ENCODE measurements around the gene KLF7.

KLF7 gene

GRCh38 chr2:207181526-207182274, 16.0 kb upstream of the KLF7 start:
- peaks cover 3% of the 10 kb centered on the region for H3K27me3 ChIP-seq (ENCODE audit: insufficient read depth, low read length, poor library complexity)
- no peaks in the 10 kb centered on the region for H3K36me3 ChIP-seq (ENCODE audit: insufficient read depth, low read length)
- DNase-seq (no peak), ATAC-seq (ENCODE audit: insufficient read depth, low read depth) (no peak)
- H3K4me3 ChIP-seq (ENCODE audit: low read depth in 1 of 2, low read length in 2 of 2) = no peak overlapping the region
- H4K20me1 ChIP-seq (ENCODE audit: insufficient read depth, low read length) = no peaks in the 10 kb centered on the region
- H3K79me2 ChIP-seq (ENCODE audit: insufficient read depth, low read length) = no peaks in the 10 kb centered on the region
- H3K4me2 ChIP-seq (ENCODE audit: insufficient read depth, low read length) = no peak overlapping the region
- H3K9ac ChIP-seq (ENCODE audit: low read depth, low read length) = no peak overlapping the region
- TF ChIP-seq EZH2 (IDR thresholded peaks at IDR 0.05; ENCODE audit: borderline replicate concordance, low read depth, low read length, severe bottlenecking) = no peak
- no peak for TF ChIP-seq CTCF (IDR thresholded peaks at IDR 0.05; ENCODE audit: borderline replicate concordance, extremely low read depth, low read length, poor library complexity, severe bottlenecking)
- no peaks in the 10 kb centered on the region for H3K4me1 ChIP-seq (ENCODE audit: insufficient read depth, low read length)
- no peak overlapping the region for H3K27ac ChIP-seq (ENCODE audit: low read length)
- no peaks in the 10 kb centered on the region for H3K9me3 ChIP-seq (ENCODE audit: insufficient read depth, low read length, severe bottlenecking)
- no peak overlapping the region for H2AFZ ChIP-seq (ENCODE audit: low read depth, low read length)

GRCh38 chr2:207180741-207181140, 15.0 kb upstream of the KLF7 start:
- no peak for TF ChIP-seq CTCF (IDR thresholded peaks at IDR 0.05; ENCODE audit: borderline replicate concordance, extremely low read depth, low read length, poor library complexity, severe bottlenecking)
- TF ChIP-seq EZH2 (IDR thresholded peaks at IDR 0.05; ENCODE audit: borderline replicate concordance, low read depth, low read length, severe bottlenecking) = no peak
- Histone ChIP-seq H3K27me3 (ENCODE audit: insufficient read depth, low read length, poor library complexity) (peaks cover 5% of the 10 kb centered on the region), H3K27ac (ENCODE audit: low read length) (no peak overlapping the region), H2AFZ (ENCODE audit: low read depth, low read length) (no peak overlapping the region), H3K36me3 (ENCODE audit: insufficient read depth, low read length) (no peaks in the 10 kb centered on the region), H4K20me1 (ENCODE audit: insufficient read depth, low read length) (no peaks in the 10 kb centered on the region), H3K9ac (ENCODE audit: low read depth, low read length) (no peak overlapping the region), H3K79me2 (ENCODE audit: insufficient read depth, low read length) (no peaks in the 10 kb centered on the region), H3K9me3 (ENCODE audit: insufficient read depth, low read length, severe bottlenecking) (no peaks in the 10 kb centered on the region), H3K4me3 (ENCODE audit: low read depth in 1 of 2, low read length in 2 of 2) (no peak overlapping the region), H3K4me2 (ENCODE audit: insufficient read depth, low read length) (no peak overlapping the region), H3K4me1 (ENCODE audit: insufficient read depth, low read length) (no peaks in the 10 kb centered on the region)
- ATAC-seq (ENCODE audit: insufficient read depth, low read depth) (no peak), DNase-seq (no peak)

- peaks cover 7% of the 10 kb centered on the region for H3K27me3 ChIP-seq (ENCODE audit: insufficient read depth, low read length, poor library complexity)
- H2AFZ ChIP-seq (ENCODE audit: low read depth, low read length) = no peak overlapping the region
- no peaks in the 10 kb centered on the region for H3K4me1 ChIP-seq (ENCODE audit: insufficient read depth, low read length)
- H4K20me1 ChIP-seq (ENCODE audit: insufficient read depth, low read length) = no peaks in the 10 kb centered on the region
- DNase-seq (no peak), ATAC-seq (ENCODE audit: insufficient read depth, low read depth) (no peak)
- H3K79me2 ChIP-seq (ENCODE audit: insufficient read depth, low read length) = no peaks in the 10 kb centered on the region
- H3K9ac ChIP-seq (ENCODE audit: low read depth, low read length) = no peak overlapping the region
- H3K36me3 ChIP-seq (ENCODE audit: insufficient read depth, low read length) = no peaks in the 10 kb centered on the region
- H3K4me3 ChIP-seq (ENCODE audit: low read depth in 1 of 2, low read length in 2 of 2) = no peak overlapping the region
- no peaks in the 10 kb centered on the region for H3K9me3 ChIP-seq (ENCODE audit: insufficient read depth, low read length, severe bottlenecking)
- H3K27ac ChIP-seq (ENCODE audit: low read length) = no peak overlapping the region
- H3K4me2 ChIP-seq (ENCODE audit: insufficient read depth, low read length) = no peak overlapping the region
- TF ChIP-seq CTCF (IDR thresholded peaks at IDR 0.05; ENCODE audit: borderline replicate concordance, extremely low read depth, low read length, poor library complexity, severe bottlenecking) = no peak
- no peak for TF ChIP-seq EZH2 (IDR thresholded peaks at IDR 0.05; ENCODE audit: borderline replicate concordance, low read depth, low read length, severe bottlenecking)
Observed at GRCh38 chr2:207176247-207176646, 10.5 kb upstream of the KLF7 start.

Measured in DND-41 (cell line).